Measurements from ENCODE around the gene NFKBIZ. TPM values are rescaled to one million over a fixed set of nuclear protein-coding genes. Genes with fewer than 3 reads are reported as not detected.

Gene NFKBIZ
- total RNA-seq, 1 experiment from 2014 or later = 13.3 TPM

Other genes starting within 250 kb of the NFKBIZ start
- 23.8 and 24.7 TPM in 2 replicates for gene ZBTB11, start 172.4 kb upstream of the NFKBIZ start, total RNA-seq (2014; rRNA removed; shearing (Covaris generic))
- 1,794 and 2,156 TPM in 2 replicates for gene RPL24, start 162.8 kb upstream of the NFKBIZ start, total RNA-seq (2014; rRNA removed; shearing (Covaris generic))
- gene CEP97, start 124.9 kb upstream of the NFKBIZ start, total RNA-seq (2014; rRNA removed; shearing (Covaris generic)) = 11.1 and 11.7 TPM in 2 replicates
- 13.6 and 15.7 TPM in 2 replicates for gene NXPE3, start 70.3 kb upstream of the NFKBIZ start, total RNA-seq (2014; rRNA removed; shearing (Covaris generic))